GM18508 (cell line): ENCODE data around the gene CREBBP.

Experiments used
- ATAC-seq: cut with Tn5 transposase; IDR thresholded peaks from one replicate; pipeline ENCODE4 v1.9.1; 2021; ENCODE audit warnings: moderate number of reproducible peaks; ENCODE audit not compliant: insufficient read depth, unreplicated experiment

The CREBBP gene

DNA sequence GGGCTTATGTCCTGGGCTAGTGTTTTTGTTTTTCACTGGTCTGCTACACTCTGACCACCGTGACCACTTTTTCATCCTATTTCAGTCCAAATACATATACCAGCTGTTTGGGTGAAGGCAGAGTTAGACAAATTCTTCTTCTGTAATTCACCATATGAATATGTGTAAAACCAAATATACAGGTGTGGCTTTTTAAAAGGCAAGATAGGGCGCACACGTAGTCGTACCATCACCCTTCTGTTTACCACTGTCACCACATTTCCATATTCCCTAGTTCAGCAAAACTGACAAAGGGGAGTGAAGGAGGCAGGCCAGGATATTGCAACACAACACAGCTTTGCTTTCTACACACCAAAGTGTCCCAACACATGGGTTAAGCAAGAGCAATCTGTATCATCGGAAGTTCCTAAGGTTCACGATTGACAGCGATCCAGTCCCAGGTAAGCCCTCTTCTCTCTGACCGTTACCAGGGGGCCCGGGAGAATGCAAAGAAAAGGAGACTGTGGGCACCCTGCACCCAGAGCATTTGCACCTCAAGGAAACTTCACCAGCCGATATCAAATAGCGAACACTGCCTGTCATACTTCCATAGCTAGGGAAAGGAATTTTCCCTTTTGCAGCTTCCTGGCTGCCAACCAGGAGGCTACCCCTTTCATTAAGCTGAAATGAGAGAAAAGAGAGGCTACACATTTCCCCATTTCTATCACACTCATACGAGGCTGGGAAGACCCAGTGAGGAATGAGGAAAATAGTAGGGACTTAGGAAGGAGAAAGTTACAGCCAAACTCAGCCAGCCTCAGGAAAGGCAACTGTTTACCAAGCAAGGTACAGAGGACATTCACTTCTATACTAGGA lies 23.1 kb downstream of the CREBBP start:
- peak; percentile 46 for ATAC-seq

DNA sequence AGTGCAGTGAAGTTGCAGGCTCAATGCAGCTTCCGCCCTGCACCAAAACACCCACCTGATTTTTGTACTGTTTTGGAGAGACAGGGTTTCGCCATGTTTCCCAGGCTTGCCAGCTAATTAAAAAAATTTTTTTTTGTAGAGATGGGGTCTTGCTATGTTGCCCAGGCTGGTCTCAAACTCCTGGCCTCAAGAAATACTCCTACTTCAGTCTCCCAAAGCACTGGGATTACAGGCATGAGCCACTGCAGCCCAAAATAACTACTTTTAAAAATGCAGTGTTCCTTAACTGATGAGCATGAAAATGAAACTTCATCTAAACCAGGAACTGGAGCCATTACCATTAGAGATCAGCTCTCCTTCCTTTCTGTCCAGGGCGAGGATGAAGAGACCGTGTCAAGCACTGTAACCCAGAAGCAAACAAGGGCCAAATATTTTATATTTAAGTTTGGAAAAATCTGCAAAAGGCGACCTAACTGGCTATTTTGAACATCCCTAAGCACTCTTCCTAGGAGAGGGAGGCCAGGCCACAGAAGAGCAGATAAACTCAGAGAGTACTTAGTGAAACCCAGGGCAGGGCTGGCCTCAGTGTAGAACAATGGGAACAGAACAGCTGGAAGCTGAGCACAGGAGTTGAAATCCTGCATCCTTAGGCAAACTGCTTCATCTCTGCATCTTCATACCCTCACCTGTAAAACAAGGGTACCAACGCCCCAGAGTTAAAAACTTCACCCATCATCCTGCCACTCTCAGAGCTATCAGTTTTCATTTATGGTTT lies 24.0 kb downstream of the CREBBP start:
- no peak for ATAC-seq

DNA sequence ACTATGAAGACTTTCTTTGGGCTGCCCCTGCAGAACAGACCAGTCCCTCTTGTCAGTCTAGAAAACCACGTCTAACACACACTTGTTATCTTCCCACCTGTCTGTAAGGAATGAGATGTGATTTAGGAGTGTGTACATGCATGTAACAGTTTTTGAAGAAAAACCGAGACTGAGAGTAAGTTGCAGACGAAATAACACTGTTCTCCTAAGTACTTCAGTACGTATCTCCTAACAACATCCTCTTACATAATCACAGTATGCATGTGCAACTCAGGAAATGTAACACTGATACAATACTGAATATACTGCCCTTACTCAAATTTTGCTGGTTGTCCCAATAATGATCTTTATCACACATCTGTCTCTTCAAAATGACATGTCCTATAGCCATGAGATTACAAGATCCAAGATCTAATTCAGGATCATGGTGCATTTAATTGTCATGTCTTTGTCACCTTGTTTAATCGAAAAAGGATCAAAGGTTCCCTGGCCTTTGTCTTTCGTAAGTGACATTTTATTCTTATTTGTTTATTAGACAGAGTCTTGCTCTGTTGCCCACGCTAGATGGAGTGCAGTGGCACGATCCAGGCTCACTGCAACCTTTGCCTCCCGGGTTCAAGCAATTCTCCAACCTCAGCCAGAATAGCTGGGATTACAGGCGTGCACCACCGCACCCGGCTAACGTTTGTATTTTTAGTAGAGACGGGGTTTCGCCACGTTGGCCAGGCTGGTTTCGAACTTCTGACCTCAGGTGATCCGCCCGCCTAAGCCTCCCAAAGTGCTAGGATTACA lies 25.6 kb downstream of the CREBBP start:
- no peak for ATAC-seq

DNA sequence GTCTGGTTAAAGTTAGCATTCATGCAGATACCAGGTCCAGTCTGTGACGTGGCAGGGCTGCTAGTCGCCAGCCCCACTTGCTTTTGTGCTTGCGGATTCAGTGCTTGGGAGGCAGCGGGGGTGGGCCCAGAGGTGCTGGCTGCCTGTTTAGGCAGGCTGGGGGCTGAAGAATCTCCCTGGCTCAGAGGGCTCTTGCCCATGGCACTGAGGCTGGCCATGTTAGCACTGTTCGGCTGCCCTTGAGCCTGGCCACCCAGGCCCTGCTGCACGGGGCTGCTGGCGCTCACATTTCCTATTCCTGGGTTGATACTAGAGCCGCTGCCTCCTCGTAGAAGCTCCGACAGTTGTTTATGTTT lies 30.0 kb downstream of the CREBBP start:
- ATAC-seq = no peak

DNA sequence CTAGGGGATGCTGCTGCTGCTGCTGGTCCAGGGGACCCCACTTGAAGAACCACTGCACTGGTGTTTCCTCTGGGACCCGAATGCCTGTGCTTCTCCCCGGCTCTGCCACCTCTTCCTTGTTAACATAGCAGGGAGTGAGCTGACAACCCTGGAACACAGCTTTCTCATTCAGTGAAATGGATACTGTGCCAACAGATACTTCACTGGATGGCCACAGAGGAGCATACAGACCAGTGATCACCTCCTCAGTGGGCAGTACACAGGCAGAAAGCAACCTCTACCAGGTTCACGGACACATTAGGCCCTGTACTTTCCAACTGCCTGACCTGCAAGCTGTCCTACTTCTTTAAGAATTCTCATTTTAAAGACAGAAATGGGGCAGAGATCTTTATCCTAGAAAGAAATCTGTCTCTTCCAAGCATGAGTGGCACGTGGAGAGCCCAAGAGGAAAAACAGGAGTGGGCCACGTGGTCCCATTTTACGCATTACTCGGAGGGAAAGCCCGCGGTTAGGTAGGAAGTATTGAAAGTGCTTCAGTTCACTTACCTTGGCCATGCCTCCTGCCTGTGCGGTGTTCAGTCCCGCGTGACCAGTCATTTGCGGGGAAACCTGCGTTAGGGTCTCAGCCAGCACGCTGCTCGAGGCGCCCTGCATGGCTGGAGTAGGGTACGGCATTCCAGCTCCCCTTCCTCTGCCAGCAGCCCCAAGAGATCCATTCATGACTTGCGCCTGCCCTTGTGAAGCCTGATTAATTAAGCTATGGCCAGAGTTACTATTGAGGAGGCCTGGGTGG lies 30.6 kb downstream of the CREBBP start:
- no peak for ATAC-seq

DNA sequence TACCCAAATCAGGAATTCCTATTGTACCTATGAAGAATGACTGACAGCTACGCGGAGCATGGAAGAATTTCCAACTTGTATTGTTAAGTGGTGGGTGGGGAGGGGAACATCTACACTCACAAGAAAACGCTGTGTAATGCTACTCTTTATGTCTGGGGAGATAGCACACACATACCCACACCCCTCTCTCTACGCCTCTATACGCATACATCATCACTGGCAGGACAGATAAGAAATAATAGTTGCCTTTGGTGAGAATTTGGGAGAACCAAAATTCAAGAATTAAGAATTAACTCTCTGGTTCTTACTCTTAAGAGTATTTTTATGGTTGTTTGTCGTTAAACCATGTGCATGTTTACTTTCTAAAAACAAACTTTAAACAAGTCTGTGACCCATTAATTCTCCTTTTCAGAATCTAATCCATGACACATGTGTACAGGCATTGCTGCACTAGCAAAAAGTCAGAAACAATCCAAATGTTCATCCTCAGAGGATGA lies 33.9 kb downstream of the CREBBP start:
- ATAC-seq = no peak

DNA sequence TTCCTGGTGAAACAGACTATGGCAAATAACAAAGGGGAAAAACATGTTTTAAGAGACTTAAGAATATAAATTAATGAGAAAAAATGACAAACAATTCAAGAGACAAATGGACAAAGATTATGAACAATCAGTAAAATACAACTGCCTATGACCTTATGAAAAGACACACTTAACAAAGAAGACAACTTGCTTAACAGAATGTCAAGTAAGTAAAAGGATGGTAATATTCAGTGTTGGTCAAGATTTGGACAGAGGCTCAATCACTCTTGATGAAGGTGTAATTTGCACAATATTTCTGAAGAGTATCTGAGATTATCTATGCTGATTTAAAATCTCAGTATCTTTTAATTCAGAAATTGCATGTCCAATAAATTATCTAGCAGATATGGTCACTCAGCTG lies 34.4 kb downstream of the CREBBP start:
- ATAC-seq = no peak

DNA sequence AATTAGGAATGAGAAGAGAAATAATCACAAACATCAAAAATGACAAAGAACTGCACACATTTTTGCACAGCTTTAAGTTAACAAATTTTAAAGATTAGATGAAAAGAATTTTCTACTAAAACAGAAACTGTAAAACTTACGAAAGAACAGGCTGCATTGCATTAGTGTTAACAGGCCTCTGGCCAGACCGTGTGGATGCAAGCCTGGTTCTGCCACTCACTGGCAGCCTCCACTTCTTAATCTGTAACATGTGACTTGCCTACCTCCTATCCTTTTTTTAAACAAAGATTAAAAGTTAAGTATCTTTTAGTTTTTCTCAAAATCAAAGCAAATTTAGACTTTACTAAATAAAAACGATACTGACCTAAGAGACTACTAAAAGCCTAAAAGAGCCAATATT lies 37.5 kb downstream of the CREBBP start:
- ATAC-seq = no peak

DNA sequence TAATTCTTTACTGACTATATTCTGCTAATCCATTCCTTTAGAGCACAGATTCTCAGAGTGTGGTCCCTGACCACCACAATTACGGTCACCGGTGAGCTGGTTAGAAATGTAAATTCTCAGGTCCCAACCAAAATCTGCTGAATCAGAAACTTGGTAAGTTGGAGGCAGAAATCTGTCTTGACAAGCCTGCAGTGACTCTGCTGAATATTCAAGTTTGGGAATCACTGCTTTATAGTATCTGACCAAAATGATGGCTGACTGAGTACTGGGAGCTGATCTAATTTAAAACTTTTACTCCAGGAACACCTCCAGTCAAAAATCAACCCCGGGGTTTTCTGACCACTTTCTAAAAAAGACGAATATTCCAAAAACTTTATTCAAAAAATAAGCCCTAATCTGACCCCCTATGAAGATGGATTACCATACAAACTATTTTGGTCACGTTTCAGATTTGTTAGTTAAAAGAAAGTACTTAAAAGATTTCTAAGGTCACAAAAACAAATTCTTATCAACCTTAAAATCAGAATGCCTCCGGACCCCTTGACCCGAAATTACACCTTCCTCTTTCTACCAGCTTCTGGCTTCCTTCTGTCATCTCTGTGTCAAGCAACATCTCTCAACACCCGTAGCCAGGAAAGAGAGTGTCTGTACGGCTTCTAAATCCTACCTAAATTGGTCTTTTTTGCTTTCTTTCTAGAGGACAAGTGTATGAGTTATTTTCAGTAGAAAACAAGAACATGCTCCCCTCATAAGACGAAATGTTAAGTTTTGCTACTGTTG lies 38.6 kb downstream of the CREBBP start:
- ATAC-seq = no peak

DNA sequence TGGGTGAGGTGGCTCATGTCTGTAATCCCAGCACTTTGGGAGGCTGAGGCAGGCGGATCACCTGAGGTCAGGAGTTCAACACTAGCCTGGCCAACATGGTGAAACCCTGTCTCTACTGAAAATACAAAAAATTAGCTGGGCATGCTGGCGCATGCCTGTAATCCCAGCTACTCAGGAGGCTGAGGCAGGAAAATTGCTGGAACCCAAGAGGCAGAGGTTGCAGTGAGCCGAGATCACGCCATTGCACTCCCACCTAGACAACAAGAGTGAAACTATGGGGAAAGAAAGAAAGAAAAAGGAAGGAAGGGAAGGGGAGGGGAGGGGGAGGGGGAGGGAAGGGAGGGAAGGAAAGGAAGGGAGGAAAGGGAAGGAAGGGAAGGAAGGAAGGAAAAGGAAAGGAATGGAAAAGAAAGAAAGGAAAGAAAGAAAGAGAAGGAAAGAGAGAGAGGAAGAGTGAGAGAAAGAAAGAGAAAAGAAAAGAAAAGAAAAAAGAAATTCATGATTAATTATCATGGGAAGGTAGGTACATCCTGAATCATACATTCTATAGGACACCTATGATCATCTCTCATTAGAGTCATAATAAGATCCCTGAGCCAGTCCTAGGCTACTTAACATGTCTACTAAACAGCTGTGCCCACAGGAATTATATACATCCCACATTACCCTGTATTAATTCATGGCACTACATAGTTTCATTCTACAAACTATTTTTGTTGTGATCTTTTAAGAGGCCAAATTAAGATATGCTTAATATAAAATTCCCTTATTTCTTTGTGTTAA lies 40.9 kb downstream of the CREBBP start:
- ATAC-seq = no peak

DNA sequence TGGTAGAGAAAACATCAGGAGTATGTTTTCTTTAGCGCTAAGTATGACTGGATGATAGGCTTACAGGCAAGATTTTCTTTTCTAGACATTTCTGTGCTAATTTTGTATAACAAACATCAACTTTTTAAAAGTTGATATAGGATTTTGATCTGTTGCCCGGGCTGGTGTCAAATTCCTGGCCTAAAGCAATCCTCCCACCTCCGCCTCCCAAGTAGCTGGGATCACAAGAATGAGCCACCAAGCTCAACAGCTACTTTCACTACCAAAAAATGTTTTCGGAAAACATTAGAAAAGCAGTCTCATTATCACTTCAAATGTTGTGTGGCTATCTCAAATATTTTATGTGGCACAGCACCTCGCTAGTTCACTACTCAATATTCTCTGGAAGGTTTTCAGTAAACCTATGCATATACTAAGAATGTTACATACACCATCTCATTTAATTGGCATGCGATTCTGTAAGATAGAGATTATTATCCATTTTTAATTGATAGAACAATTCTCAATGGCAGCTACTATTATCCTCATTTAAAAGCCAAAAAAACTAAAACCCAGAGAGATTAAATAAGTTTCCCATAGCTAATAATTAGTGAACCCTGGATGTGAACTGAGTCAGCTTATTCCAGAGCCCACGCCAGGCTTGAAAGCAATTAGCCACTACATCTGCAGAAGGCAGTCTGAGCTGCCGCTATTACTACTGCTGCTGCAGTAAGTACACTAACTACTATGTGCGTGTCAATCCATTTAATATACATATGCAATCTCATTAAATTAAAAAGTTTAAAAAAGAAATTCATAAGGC lies 41.7 kb downstream of the CREBBP start:
- no peak for ATAC-seq

DNA sequence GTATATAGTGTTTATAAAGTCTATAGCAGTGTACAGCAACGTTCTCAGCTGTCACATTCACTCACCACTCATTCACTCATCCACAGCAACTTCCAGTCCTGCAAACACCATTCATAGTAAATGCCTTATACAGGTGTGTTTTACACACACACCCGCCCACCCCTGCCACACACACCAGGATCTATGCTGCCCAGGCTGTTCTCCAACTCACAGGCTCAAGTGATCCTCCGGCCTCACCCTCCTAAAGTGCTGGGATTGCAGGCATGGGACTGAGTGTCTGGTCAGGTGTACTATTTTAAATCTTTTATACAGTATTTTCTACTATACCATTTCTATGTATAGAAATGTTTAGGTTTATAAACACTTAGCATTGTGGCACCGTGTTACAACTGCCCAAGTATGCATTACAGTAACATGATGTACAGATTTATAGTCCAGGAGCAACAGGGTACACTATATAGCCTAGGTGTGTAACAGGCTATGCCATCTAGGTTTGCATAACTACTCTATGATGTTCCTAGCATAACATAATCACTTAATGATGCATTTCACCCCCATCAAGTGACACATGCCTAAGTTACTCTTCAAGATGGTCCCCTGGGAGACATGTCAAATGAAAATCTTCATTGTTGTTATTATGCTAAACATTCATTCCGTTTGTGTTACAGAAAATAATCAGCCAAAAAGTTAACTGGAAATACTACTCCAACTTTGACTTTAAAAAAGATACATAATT lies 42.5 kb downstream of the CREBBP start:
- no peak for ATAC-seq

DNA sequence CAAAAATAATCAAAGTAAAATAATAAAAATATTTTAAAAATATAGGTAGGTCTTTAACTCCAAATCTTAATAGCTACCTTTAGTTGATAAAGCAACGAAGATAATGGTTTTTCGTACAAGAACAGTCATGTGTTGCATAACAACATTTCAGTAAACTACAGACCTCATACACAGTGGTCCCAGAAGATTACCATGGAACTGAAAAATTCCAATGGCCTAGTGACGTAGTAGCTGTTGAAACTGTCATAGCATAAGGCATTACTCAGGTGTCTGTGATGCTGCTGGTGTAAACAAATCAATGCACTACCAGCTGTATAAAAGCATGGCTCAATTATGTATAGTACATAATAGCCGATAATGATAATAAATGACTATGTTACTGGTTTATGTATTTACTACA lies 43.9 kb downstream of the CREBBP start:
- ATAC-seq = no peak

DNA sequence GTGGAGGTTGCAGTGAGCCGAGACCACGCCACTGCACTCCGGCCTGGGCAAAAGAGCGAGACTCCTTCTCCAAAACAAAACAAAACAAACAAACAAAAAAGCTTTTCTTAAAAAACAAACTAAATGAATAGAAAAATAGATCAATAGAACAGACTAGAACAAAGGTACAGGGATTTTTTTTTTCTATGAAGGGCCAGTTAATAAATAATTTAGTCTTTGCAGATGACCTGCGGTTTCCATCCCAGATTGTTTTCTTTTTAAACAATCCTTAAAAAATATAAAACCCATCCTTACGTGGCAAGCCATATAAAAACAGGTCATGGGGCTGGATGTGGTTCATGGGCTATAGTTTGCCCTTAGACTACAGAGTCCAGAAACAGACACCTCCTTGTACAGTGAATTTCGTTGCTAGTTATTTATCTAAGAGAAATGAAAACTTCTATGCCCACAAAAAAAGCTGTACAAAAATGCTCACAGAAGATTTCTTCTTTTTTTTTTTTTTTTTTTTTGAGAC lies 45.4 kb downstream of the CREBBP start:
- no peak for ATAC-seq

DNA sequence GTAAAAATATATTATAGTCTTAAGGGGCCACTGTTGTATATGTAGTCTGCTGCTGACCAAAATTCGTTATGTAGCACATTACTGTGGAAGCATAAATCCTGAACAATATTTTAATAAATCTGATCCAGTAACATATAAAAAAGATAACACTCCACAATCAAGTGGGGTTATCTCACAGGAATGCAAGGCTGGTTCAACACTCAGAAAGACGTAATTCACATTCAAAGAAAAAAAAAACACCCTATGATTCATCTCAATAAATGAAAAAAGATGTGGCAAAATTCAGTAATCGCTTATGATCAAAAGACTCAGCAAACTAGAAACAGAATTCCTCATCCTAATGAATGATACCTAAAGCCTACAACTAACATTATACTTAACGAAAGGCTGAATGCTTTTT lies 47.8 kb downstream of the CREBBP start:
- no peak for ATAC-seq

DNA sequence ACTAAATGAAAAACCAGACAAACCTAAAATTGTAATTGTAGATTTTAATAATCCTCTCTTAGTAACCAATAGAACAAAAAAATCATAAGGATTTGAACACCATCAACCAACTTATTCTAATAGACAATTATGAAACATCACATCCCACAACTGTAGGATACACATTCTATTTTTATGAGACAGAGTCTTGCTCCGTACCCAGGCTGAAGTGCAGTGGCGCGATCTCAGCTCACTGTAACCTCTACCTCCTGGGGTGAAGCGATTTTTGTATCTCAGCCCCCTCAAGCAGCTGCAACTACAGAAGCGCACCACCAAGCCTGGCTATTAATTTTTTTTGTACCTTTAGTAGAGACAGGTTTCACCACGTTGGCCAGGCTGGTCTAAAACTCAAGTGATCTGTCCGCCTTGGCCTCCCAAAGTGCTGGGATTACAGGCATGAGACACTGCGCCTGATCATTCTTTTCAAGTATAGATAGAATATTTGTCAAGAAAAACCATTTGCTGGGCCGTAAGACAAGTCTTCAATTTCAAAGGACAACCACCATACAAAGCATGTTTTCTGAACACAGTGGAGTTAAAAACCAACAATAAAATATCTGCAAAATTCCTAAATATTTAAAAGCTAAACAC lies 49.8 kb downstream of the CREBBP start:
- no peak for ATAC-seq
